K562 (cell line): ENCODE results near the gene FRAT2. TPM values are rescaled to one million over a fixed set of nuclear protein-coding genes. Genes with fewer than 3 reads are reported as not detected.

Experiments
- ATAC-seq: fragments of 200-7000 bp; cut with Tn5 transposase; 3 replicates; pipeline ENCODE4 v1.9.1; 2020; ENCODE audit warnings: moderate library complexity
- BruUV-seq: library from RNA; stranded (reverse); fragments of 400-500 nt; replicated peaks from 2 replicates; lab custom pipeline; 2021; lab: Mats Ljungman, UMichigan
- CTCF ChIA-PET: fragments of 300-600 bp; formaldehyde crosslinking; extraction: SDS; loops from one replicate; lab custom pipeline; 2021; ENCODE audit warnings: low intra/inter-chr PET ratio; lab: Yijun Ruan, JAX
- POLR2A ChIA-PET: fragments of 300-600, 350-650 bp; sonication (Branson Sonifier 250); formaldehyde crosslinking; extraction: SDS; loops from one replicate; lab custom pipeline; 2021; ENCODE audit warnings: antibody characterized with exemption, inconsistent platforms; lab: Yijun Ruan, JAX
- DNase-seq, 4 experiments: peaks; one replicate each; pipeline versions ENCODE4 v3.0.0 to v3.0.0-alpha.2; 2011 to 2018; ENCODE audit warnings: low spot score in 3 of 4, mixed read lengths in 3 of 4; ENCODE audit errors: extremely low read depth in 1 of 4
- FAIRE-seq: peaks from 2 replicates; lab custom pipeline; 2011; peaks lifted over from hg19 to GRCh38; lab: Jason Lieb, UNC
- H2AFZ ChIP-seq: 2 replicates; pipeline ENCODE4 v1.6.0; 2011; ENCODE audit warnings: low read depth, low read length, control low read depth, inconsistent platforms
- H3K27ac ChIP-seq: fragments of 200-600 bp; 3 replicates; pipeline ENCODE4 v1.8.0; 2011; ENCODE audit warnings: low read depth, mild to moderate bottlenecking, control low read depth, inconsistent platforms, low read length, moderate library complexity, mixed read lengths; ENCODE audit errors: extremely low read depth
- H3K27me3 ChIP-seq, 2 experiments: fragments of 300-600 bp in 1 of 2; 2 replicates in 1 of 2; 3 replicates in 1 of 2; pipeline versions ENCODE4 v1.6.0 to v1.8.0; 2011; ENCODE audit warnings: inconsistent platforms in 2 of 2, low read length in 2 of 2, mild to moderate bottlenecking in 1 of 2, mixed read lengths in 1 of 2, moderate library complexity in 1 of 2; ENCODE audit not compliant: control insufficient read depth in 2 of 2, insufficient read depth in 2 of 2
- H3K36me3 ChIP-seq: fragments of 300-600 bp; 3 replicates; pipeline ENCODE4 v1.8.0; 2011; ENCODE audit warnings: mild to moderate bottlenecking, low read length, inconsistent platforms; ENCODE audit not compliant: control insufficient read depth, insufficient read depth
- H3K4me1 ChIP-seq, 2 experiments: fragments of 200-600 bp in 1 of 2; replicated peaks in 1 of 2; 2 replicates in 1 of 2; 3 replicates in 1 of 2; pipeline versions ENCODE4 v1.5.1 to v1.8.0; 2011; ENCODE audit warnings: inconsistent platforms in 2 of 2, low read length in 2 of 2, mild to moderate bottlenecking in 1 of 2, mixed read lengths in 1 of 2, moderate library complexity in 1 of 2; ENCODE audit not compliant: control insufficient read depth in 2 of 2, insufficient read depth in 2 of 2
- H3K4me2 ChIP-seq: 2 replicates; pipeline ENCODE4 v1.6.1; 2011; ENCODE audit warnings: low read length, control low read depth, inconsistent platforms, mixed read lengths; ENCODE audit not compliant: insufficient read depth
- H3K4me3 ChIP-seq: fragments of 200-600 bp; sonication (generic), shearing (Covaris generic); 2 replicates; pipeline ENCODE4 v1.5.1; 2016; ENCODE audit warnings: control low read depth, inconsistent platforms
- H3K79me2 ChIP-seq: fragments of 200-600 bp; 3 replicates; pipeline ENCODE4 v1.8.0; 2011; ENCODE audit warnings: low read length, inconsistent platforms; ENCODE audit not compliant: control insufficient read depth, insufficient read depth
- H3K9ac ChIP-seq, 2 experiments: 2 replicates each; pipeline versions ENCODE4 v1.6.0 to v1.6.1; 2011; ENCODE audit warnings: low read depth in 2 of 2, low read length in 2 of 2, control low read depth in 1 of 2, inconsistent platforms in 1 of 2, mild to moderate bottlenecking in 1 of 2, mixed read lengths in 1 of 2; ENCODE audit not compliant: insufficient read depth in 1 of 2
- H3K9me1 ChIP-seq: one replicate; pipeline ENCODE4 v1.6.0; 2011; ENCODE audit warnings: inconsistent platforms, mild to moderate bottlenecking, low read length, moderate library complexity; ENCODE audit not compliant: control insufficient read depth, insufficient read depth
- H3K9me3 ChIP-seq: replicated peaks from 2 replicates; pipeline ENCODE4 v1.5.1; 2011; ENCODE audit warnings: low read depth, low read length, inconsistent platforms; ENCODE audit not compliant: control insufficient read depth, insufficient read depth
- H4K20me1 ChIP-seq: replicated peaks from 2 replicates; pipeline ENCODE4 v1.6.1; 2011; ENCODE audit warnings: low read length, inconsistent platforms, mixed read lengths; ENCODE audit not compliant: control insufficient read depth, insufficient read depth
- CBX5 ChIP-seq: IDR thresholded peaks from 2 replicates; pipeline ENCODE4 v1.6.1; 2014; ENCODE audit warnings: low read depth, borderline replicate concordance
- DPF2 ChIP-seq: fragments of 450-650 bp; IDR thresholded peaks from 2 replicates; pipeline ENCODE4 v1.6.1; 2016
- EWSR1 ChIP-seq: fragments of 450-650 bp; IDR thresholded peaks from 2 replicates; pipeline ENCODE4 v1.6.1; 2018; ENCODE audit warnings: borderline replicate concordance, mild to moderate bottlenecking, low read depth, moderate library complexity; ENCODE audit not compliant: partially characterized antibody
- IRF2 ChIP-seq: sonication (generic); formaldehyde crosslinking; IDR thresholded peaks from 2 replicates; pipeline ENCODE4 v1.8.1; 2022; ENCODE audit warnings: mild to moderate bottlenecking, missing genetic modification reagents
- KLF13 ChIP-seq: fragments of 450-650 bp; IDR thresholded peaks from 2 replicates; pipeline ENCODE4 v1.6.1; 2016; ENCODE audit warnings: missing genetic modification characterization, low read depth, mild to moderate bottlenecking, missing compliant biosample characterization, moderate library complexity, borderline replicate concordance
- PCBP1 ChIP-seq: fragments of 200-400 bp; formaldehyde crosslinking; IDR thresholded peaks from 2 replicates; pipeline ENCODE4 v1.6.1; 2018; ENCODE audit warnings: mild to moderate bottlenecking, low read depth, low read length; ENCODE audit not compliant: poor library complexity, severe bottlenecking
- PYGO2 ChIP-seq: fragments of 450-650 bp; IDR thresholded peaks from 2 replicates; pipeline ENCODE4 v1.6.1; 2016; ENCODE audit warnings: mild to moderate bottlenecking, missing genetic modification characterization, moderate library complexity, missing compliant biosample characterization
- RBM34 ChIP-seq: fragments of 200-400 bp; formaldehyde crosslinking; IDR thresholded peaks from 2 replicates; pipeline ENCODE4 v1.6.1; 2018; ENCODE audit warnings: low read length, borderline replicate concordance; ENCODE audit not compliant: insufficient read depth
- TEAD4 ChIP-seq, 2 experiments: sonication (generic) in 1 of 2; formaldehyde crosslinking in 1 of 2; IDR thresholded peaks; 2 replicates each; pipeline versions ENCODE4 v1.6.1 to v1.8.0; 2012 to 2022; ENCODE audit warnings: borderline replicate concordance in 1 of 2, inconsistent platforms in 1 of 2, low read length in 1 of 2, mild to moderate bottlenecking in 1 of 2, missing genetic modification reagents in 1 of 2
- ZFP36 ChIP-seq: fragments of 150-350 bp; IDR thresholded peaks from 2 replicates; pipeline ENCODE4 v1.6.1; 2018; ENCODE audit warnings: low read length, low read depth; ENCODE audit not compliant: partially characterized antibody
- WGBS: fragments of 100-300 bp; shearing (Covaris generic); methylation state at CpG from one replicate; pipeline ENCODE4 v1.1.6; 2016; ENCODE audit warnings: low coverage, mixed read lengths; ENCODE audit not compliant: insufficient coverage; ENCODE audit errors: missing lambda C conversion rate; 5-methylcytosine and 5-hydroxymethylcytosine counted together
- in situ Hi-C: fragments of 300-500 bp; cut with MboI; formaldehyde crosslinking; loops from 4 replicates; pipeline ENCODE4 v1.15.0; 2018; ENCODE audit warnings: inconsistent platforms, mixed read lengths
- intact Hi-C: fragments of 100-400 bp; cut with micrococcal nuclease; formaldehyde crosslinking; loops from 2 replicates; pipeline ENCODE4 v1.14.2; 2022
- polyA plus RNA-seq, 8 experiments: library from polyadenylated mRNA; depleted of rRNA in 4 of 8; stranded (reverse) in 5 of 8; unstranded in 3 of 8; fragments of >200 nt; fragmentation: Nextera tagmentation in 2 of 8; fragmentation: Illumina TruSeq in 1 of 8; extraction: Ambion mirVana in 2 of 8; extraction: Trizol in 1 of 8; gene quantifications; 2 replicates each; pipeline versions ENCODE4 v1.2.1 to v1.2.3, GENCODE V29; 2011 to 2014; ENCODE audit warnings: inconsistent platforms in 1 of 8, missing spikeins in 1 of 8
- total RNA-seq, 7 experiments: library from RNA; depleted of rRNA in 6 of 7; stranded (reverse); fragments of >200 nt in 6 of 7; fragmentation: Illumina TruSeq in 2 of 7; extraction: Trizol in 2 of 7; gene quantifications; 2 replicates each; pipeline versions ENCODE4 v1.2.1 to v1.2.3, GENCODE V29; 2011 to 2021; ENCODE audit warnings: low replicate concordance in 1 of 7
- TF ChIP-seq, protein P1 (sequence below): fragments of 250-450 bp; sonication (Bioruptor Pico); IDR thresholded peaks from 2 replicates; pipeline ENCODE4 v1.8.0; 2022; ENCODE audit warnings: inconsistent platforms, mild to moderate bottlenecking, moderate library complexity, borderline replicate concordance

Gene FRAT2
- total and polyA plus RNA-seq, 9 of the 15 experiments (the other 6 are each of a cell fraction or from before 2014, with no cell fraction given) = 4.3 to 31.7 (median 19.5) TPM

DNA sequence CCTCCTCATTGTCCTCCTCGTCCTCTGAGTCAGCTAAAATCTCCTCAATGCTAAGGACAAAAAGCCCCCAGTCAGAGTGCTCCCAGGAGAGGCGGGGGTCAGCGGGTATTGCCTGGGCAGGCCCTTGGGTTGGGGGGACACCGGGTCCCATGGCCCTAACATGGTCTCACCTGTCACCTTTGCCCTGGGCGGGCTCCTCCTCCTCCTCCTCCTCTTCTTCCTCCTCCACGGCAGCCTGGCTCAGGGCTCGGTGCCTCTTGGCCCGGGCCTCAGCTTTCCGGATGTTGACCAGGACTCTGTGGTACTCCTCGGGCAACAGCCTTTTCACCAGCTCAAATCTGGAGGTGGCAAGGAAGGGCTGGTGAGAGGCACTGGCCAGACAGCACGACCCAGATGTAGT is 32.0 kb upstream of the FRAT2 start (continued):
- TF ChIP-seq, protein P1, sequence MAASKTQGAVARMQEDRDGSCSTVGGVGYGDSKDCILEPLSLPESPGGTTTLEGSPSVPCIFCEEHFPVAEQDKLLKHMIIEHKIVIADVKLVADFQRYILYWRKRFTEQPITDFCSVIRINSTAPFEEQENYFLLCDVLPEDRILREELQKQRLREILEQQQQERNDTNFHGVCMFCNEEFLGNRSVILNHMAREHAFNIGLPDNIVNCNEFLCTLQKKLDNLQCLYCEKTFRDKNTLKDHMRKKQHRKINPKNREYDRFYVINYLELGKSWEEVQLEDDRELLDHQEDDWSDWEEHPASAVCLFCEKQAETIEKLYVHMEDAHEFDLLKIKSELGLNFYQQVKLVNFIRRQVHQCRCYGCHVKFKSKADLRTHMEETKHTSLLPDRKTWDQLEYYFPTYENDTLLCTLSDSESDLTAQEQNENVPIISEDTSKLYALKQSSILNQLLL (CRISPR knock-in tag) = no peak
- TF ChIP-seq PYGO2 = no peak
- TF ChIP-seq KLF13 (tag) = no peak
- TF ChIP-seq IRF2 (CRISPR knock-in tag) = no peak
- TF ChIP-seq RBM34 = no peak
- TF ChIP-seq PCBP1 = no peak
- TF ChIP-seq DPF2 = no peak
- no peak for TF ChIP-seq EWSR1
- no peak for TF ChIP-seq TEAD4 (IDR thresholded peaks at IDR 0.05; ENCODE audit: low read length)
- TF ChIP-seq TEAD4 (CRISPR knock-in tag; IDR thresholded peaks at IDR 0.05; ENCODE audit: borderline replicate concordance) = no peak
- TF ChIP-seq, all 486 proteins: peak for 0

DNA sequence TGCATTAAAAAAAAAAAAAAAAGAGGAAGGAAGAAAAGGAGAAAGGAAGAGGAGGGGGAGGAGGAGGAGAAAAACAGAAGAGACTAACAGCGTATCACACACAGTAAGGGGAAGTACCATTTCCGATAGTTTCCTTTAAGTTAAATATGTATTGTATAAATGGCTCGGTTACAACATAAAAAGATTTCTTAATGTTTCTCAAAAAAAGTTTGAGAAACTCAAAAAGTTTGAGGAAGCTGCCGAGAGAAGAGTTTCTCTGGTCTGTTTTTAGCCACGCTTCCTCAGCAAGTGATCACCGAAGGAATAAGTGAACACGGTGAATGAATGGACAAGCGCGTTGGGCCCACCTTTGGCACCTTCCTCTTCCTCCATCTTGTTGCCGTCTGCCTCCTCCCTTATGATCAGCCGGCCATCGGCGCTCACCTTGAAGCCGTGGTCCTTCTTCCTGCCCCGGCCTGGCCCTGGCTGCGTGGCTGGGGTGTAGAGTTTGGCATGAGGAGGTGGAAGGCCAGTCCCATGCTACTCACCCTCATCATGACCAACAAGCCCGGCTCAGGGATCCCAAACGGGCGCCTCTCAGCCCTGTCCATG is 31.3 kb upstream of the FRAT2 start:
- POLR2A ChIA-PET = no interaction called here
- CTCF ChIA-PET = no interaction called here
- Histone ChIP-seq H3K27me3 (no peaks in the 10 kb centered on the region), H3K9me1 (no peaks in the 10 kb centered on the region), H3K4me2 (no peak overlapping the region), H3K27ac (no peak overlapping the region), H3K4me1 (no peaks in the 10 kb centered on the region; a peak in 1 of 5 replicates), H3K79me2 (no peaks in the 10 kb centered on the region), H3K9ac (no peak overlapping the region), H3K36me3 (peaks cover 79% of the 10 kb centered on the region; the same call in 2 of the 3 replicates), H3K4me3 (no peak overlapping the region), H4K20me1 (no peaks in the 10 kb centered on the region), H3K9me3 (no peaks in the 10 kb centered on the region), H2AFZ (no peak overlapping the region)
- in situ Hi-C loops = no loop called here
- no TSS peak for BruUV-seq
- FAIRE-seq (no peak), DNase-seq (no peak), ATAC-seq (no peak)
- 89% methylated on average over 10 of the region's 19 CpGs for WGBS
- intact Hi-C loops = no loop called here
- TF ChIP-seq CBX5 = no peak
- no peak for TF ChIP-seq ZFP36
